HG02970 (cell line): ENCODE measurements around the gene CMTM7.
"Not testable (repeated sequence)": the region's sequence is repeated elsewhere in the genome, so short reads cannot be mapped to it uniquely, and the experiment has no call there.

Experiments
- ATAC-seq: cut with Tn5 transposase; IDR thresholded peaks from one replicate; pipeline ENCODE4 v1.9.1; 2021; ENCODE audit warnings: mild to moderate bottlenecking, moderate library complexity, moderate number of reproducible peaks; ENCODE audit not compliant: unreplicated experiment, low FRiP score

The CMTM7 gene

DNA sequence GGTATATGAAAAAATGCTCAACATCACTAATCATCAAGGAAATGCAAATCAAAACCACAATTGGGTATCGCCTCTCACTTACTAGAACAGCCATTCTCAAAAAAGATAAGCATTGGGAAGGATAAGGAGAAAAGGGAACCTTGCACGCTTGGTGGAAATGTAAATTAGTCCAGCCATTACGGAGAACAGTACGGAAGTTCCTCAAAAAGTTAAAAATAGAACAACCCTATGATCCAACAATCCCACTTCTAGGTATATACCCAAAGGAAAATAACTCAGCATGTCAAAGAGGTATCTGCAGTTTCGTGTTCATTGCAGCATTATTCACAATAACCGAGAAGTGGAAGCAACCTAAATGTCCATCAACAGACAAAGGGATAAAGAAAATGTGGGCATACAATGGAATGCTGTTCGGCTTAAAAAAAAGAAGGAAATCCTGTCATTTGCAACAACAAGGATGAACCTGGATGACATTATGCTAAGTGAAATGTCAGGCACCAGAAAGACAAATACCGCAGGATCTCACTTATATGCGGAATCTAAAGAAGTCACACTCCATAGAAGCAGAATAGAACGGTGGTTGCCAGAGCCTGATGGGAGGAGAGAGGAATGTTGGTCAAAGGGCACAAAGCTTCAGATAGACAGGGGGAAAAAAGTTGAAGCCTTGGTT is 11.7 kb upstream of the CMTM7 start:
- ATAC-seq: no peak

DNA sequence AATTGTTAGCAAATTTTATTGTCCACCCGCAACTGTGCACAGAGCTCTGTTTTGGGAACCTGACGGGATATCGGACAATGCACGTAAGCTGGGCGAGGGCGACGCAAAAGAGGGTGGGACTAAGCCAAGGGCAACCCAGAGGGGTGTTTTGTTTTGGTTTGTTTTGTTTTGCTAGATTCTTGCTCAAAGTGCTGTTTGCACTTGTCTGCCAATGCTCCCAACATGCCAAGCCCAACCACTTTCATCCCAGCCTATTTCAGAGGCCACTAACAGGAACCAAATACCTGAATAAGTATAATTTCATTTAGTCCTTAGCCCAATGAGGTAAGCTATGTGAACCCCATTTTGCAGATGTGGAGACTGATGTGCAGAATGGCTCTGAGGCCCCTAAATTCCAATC is 9.7 kb upstream of the CMTM7 start:
- ATAC-seq: no peak

DNA sequence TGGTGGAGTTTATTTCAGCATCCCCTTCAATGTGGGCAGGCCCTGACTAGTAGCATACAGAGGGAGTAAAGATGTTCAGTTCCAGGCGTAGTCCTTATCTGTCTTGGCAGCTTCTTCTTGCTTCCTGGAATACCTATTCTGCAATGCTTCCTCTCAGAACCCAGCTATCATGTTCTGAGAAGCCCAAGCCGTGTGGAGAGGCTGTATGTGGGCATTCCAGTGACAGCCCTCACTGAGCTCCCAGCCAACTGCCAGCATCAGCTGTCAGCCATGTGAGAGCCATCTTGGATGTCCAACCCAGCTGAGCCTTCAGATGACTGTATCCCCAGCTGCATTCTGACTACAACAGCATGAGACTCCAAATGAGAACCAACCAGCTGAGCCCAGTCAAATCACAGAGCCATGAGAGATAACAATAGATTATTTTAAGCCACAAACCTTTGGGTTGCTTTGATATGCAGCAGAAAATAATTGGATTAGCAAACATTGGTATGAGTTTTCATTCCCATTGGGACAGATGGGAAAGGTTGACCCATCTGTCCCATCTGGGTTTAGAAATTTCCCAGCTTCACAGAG is 8.4 kb upstream of the CMTM7 start:
- no peak for ATAC-seq

DNA sequence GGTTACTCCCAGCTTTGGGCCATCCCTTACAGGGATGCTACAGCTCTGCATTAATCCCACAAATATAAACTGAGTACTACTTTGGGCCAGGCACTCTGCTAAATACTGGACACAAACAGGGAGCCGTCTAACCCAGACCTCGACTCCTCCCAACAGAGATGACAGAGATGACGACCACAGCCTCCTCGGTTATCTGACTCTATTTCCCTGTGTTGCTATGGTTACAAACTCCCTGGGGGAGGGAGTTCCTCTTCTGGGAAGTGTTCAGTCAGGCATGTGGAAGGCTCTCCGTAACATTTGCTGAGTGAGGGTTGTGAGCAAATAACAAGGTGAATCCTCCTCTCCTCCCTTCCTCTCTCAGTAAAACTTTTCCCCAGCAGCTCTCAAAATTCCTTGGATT is 6.7 kb upstream of the CMTM7 start:
- no peak for ATAC-seq

DNA sequence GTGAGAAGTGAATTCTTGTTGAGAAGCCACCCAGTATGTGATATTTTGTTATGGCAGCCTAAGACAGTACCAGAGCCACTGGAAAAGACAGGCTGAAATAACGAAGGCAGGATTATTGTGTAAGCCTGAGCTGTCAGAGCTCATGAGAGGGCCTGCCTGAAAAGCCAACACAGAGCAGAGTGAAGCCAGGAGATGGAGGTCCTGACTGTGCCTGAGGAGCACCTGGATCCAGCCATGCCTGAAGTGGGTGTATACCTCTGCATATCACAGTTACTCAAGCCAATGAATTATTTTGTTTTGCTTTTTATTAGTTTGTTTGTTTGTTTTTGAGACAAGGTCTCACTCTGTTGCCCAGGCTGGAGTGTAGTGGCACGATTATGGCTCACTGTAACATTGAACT is 4.1 kb upstream of the CMTM7 start:
- ATAC-seq: no peak

DNA sequence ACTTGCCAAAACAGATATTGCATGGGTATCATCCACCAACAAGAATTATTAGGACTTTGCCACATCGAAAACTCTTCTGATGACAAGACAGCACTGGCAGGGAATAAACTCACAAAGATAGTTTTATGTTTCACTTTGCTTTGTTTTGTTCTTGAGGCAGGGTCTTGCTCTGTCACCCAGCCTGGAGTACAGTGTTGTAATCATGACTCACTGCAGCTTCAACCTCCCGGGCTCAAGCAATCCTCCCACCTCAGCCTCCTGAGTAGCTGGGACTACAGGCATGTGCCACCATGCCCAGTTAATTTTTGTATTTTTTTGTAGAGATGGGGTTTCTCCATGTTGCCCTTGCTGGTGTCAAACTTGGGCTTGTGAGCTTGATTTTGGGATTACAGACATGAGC is 2.1 kb upstream of the CMTM7 start:
- not testable (repeated sequence) for ATAC-seq

DNA sequence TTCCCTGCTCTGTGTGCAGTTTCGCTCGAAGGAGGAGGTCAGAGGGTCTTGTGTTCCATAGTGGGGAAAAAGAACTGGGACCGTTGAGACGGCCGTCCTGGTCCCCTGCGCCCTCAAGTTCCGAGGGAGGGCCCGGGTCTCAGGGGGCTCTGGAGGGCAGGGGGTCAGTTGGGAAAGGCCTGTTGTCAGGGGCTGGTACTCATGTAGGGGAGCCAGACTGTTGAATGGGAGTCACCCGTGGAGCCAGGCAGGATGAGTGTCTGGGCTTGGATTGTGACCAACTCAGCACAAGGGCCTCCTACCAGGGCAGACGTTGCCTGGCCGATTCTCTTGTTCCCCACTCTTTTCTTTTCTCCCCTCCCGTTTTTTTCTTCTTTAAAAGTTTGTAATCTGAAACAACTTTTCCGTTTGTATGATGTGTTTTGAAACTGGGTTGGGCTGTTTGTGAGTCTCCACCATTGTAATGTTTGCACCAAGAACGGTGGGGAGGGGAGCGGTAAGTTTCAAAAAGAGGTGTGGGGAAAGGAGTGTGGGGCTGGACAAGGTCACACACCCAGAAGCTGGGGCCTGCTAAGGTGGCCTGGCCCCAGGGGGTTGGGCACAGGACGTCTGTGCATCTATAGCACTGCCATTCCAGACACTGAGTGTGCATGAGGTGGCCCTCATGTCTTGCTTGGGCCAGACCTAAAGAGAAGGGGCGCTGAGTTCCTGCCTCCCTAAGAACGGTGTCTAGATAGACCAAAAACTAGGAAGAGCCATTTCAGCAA is 1.1 kb downstream of the CMTM7 start:
- ATAC-seq: no peak

DNA sequence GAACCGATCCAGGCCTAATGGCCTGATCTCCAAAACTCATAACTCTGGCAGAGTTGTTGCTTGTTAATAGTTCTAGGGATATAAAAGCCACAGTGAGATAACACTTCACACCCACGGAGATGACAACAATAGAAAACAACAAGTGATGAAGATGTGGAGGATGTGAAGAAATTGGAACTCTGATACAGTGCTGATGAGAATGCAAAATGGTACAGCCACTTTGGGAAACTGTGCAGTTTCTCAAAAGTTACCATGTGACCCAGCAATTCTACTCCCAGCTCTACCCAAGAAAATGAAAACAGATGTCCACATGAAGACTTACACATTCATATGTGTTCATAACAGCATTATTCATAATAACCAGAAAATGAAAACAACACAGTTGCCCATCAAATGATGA is 3.8 kb downstream of the CMTM7 start:
- ATAC-seq: no peak

DNA sequence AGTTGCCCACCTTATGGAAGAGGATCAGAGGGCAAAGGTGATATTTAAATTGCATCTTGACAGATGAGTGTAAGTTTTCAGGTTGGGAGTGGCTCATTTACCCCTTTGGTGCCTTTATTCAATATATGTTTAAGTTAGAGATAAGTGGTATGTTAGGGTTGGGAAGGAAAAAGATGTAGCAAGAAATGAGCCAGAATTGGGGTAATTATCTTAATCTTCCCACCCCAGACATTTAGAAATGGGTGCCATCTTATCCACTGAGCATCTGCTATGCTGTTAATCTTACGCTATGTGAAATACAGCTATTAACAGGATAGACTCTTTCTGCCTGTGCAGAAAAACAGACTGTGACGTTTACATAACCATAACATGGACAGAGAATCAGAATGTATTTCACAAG is 6.3 kb downstream of the CMTM7 start:
- no peak for ATAC-seq

DNA sequence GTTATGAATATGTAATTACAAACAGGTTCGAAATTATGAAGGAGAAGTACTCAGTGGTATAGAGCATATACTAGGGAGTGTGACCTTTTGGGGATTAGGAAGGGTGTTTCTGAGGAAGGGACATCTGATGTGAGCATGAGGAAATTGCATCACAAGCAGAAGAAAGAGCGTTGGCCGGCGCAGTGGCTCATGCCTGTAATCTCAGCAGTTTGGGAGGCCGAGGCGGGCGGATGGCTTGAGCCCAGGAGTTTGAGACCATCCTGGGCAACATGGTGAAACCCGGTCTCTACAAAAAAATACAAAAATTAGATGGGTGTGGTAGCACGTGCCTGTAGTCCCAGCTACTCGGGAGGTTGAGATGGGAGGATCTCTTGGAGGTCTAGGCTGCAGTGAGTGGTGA is 6.9 kb downstream of the CMTM7 start:
- no peak for ATAC-seq

DNA sequence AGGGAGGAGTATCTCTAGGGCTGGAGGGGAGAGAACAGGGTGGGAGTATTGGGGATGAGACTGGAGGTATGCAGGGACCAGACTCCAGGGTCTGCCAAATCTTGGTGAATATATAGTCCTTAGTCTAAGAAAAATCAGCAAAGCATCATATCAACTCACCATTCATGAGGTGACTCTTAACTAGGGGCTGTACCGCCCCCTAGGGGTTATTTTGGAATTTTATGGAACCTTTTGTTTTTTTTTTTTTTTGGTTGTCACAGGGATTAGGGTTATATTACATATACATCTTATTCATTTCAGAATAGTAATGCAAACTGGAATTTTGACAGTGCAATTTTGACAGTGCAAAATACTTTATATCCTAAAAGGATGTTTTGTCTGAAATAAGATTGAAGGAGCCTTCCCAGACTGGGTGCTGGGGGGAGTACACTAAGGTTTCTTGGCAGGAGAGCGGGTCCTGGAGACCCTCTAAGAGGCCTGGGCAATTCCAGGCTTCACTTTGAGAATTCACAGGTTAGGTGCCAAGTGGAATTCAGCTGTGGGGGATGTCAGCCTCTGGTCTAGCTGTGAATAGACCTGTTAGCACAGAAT is 7.5 kb downstream of the CMTM7 start:
- no peak for ATAC-seq

DNA sequence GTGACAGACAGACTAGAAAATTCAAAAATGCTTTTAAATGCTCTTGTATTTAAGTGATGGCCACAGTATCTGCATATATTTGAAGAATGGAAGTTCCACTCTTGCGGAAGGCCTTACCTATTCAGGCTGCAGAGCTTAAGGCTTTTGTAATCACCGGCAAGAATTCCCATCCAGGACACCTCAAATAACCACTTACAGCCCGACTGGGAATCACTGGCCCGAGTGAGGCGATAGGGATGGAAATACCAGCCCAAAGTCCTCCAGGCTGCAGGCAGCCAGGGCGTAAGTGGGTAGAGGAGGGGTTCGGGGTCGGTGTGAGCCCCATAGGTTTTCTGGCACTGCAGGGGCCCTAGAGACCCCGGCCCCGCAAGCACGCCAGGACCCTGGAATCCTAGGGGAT is 9.5 kb downstream of the CMTM7 start:
- ATAC-seq: peak; percentile 9

DNA sequence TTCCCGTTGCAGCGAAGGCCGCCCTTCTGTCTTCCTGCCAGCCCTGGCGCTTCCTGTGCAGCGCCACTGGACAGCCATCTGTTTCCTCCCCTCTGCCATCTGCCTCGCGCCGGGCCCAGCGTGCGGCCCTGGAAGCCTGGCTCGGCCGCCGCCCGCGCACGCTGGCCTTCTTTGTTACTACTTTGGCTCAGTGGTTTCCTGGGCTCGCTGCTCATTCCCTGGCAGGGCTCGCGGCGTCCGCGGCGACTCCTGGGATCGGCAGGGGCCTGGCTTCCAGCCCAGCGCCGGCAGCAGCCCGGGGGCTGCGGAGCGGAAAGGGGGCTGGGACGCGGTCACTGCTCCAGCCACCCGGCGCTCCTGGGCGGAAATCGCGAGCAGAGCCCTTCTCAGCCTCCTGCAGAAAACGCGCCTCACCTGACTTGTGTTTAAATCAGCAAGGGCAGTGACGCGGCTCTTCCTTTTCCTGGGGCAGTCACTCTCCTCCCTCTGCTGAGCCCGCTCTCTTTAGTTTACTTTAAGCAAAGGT is 10.0 kb downstream of the CMTM7 start:
- ATAC-seq: peak; percentile 54

DNA sequence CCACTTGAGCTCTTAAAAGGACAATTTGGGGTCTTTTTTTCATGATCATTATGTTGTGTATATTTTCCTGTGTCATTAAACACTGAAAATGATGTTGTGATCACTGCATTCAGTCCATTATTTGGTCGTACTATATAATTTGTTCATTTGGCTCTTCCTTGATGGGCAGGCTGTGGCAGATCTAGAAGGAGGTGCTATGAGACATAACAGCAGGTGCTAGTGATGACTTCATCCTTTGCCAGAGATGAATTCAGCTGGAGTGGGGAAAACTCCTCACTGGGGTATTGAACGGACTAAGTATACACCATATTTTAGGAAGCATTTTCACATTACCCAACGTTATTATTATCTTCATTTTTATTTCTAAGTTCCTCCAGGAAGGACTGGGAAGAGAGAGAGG is 12.0 kb downstream of the CMTM7 start:
- no peak for ATAC-seq

DNA sequence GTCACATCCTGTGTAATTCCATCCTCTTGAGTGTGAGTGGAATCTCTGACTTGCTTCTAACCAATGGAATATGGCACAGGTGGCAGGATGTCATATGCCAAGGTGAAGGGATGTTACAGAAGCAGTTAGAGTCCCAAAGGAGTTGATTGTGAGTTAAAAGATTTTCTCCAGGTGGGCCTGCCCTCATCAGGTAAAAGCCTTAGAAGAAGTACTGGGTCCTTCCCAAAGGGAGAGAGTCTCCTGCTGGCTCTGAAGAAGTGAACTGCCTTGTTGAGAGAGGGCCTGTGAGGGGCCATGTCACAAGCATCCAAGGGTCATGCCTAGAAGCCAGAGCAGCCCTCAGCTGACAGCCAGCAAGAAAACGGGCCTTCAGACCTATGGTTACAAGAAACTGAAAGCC is 13.1 kb downstream of the CMTM7 start:
- no peak for ATAC-seq

DNA sequence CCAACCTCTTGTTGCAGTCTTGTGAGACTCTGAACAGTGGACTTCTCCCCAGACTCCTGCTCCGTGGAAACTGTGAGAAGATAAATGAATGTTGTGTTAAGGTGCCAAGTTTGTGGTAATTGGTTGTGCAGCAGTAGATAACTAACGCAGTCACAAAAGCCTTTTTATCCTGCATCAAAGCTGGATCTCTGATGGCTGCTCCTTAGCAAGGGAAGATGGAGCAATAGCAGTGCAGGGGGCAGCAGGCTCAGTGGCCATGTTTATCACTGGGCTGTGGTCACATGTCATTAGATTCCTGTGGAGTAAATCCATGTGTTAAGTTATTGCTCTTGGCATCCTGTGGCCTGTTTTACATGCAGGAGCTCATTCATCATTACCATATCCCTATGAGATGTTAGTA is 13.5 kb downstream of the CMTM7 start:
- no peak for ATAC-seq

DNA sequence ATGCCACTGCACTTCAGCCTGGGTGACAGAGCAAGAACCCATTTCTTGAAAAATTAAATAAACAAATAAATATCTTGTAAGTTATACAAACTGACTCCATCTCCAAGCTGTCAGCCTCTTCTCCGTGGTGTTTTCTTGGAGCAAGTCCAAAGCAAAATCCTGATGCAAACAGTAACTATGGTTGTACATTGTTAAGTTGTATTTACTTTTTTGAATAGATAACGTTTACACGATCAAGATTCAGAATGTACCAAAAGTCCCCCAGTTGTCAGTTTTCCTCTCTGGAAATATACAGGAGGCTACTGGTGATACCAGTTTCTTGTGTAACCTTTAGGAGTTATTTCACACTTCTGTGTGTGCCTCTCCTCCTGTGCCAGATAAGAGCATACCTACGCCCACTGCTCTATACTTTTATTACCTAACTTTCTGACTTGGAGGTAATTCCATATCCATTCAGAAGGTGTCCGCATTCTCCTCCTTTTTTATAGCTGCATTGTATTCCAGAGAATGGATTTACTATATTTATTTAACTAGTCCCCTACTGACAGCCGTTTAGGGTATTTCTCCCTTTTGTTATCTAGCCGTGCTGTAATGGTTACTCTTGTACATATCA is 14.2 kb downstream of the CMTM7 start:
- no peak for ATAC-seq

DNA sequence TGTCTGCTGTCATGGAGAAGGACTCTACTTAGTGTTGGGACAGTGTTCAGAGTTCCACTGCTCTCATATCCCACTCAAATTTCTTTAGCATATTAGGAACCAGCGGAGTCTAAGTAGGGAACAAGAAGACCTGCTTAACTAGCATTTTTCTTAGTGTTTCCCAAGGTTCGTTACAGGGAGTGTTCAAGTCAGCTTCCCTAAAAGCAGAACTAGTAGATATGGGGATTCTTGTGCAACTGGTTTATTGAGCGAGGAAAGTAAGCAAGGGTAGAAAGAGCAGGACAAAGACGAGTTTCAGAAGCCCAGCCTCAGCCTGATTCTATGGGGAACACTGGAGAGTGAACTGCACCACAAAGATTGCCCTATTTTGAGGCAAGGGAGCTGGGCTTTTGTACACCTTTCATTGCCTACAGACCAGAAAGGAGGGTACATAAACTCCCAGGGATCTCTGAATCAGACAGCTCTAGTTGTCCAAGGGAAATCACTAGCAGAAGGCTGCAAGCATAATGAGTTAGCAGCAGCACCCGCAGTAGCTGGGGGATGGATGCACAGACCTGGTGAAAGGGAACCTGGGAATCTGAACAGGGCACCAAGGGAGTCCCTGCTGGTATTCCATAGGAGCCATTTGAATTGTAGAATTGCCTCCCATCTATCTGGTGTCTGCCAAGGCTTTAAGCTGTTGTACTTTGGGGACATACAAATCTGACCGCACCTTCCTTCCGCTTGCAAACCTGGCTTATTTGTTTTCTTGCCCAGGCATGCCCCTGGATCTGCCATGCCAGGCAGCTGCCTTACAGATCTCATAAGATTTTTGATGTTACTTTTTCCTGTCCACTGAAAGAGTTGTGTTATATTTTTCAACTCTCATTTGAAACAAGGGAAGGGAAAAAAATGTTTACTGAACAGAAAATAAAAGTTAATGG is 15.1 kb downstream of the CMTM7 start:
- ATAC-seq: no peak

DNA sequence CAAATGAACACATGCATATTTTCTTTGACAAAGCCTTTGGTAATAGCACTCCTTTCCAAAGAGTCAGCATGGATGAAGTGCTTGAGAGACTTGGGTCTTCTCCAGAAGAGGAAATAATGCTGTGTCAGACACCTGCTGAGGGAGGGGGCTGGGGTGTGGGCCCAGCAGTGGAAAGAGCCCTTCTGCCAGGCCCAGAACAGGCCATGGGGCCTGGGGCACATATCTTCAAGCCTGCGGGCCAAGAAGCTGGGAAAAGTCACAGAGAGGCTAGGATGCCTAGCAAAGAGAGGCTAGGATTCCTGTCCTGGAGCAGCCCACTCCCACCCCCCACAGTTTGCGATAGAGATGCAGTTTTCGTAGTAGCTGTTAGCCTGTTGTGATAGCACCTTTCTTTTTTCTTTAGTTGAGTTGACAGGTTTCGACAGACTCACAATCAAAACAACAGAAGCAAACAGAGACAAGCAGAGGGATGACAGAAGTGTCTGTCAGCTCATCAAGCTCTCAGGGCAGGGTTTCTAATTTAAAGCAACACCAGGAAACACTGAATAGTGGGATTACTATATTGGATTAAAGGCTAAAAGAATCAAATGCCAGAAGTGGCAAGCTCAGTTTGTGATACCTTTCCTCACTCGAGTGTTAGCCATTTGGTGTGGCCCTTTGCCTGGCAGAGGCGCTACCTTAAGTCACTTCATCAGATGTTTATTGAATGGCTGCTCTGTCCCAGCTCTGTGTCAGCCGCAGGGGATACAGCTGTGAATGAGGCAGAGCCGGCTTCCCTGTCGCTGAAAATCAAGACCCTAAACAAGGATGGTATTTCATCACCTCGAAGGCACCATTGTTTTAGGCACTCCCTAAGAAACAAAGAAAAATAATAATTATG is 19.0 kb downstream of the CMTM7 start:
- no peak for ATAC-seq
